Neural cell (in vitro differentiated cells): ENCODE results near the gene CETP. TPM values are rescaled to one million over a fixed set of nuclear protein-coding genes. Genes with fewer than 3 reads are reported as not detected.

Experiments used
- H2AFZ ChIP-seq: fragments of 200-600, 300-800 bp; sonication (generic), shearing (Covaris generic); 2 replicates; pipeline ENCODE4 v1.6.0; 2014; ENCODE audit warnings: low read depth, mild to moderate bottlenecking, antibody characterized with exemption, low read length, moderate library complexity
- H3F3A ChIP-seq: fragments of 200-600 bp; shearing (Covaris generic); 2 replicates; pipeline ENCODE4 v1.6.1; 2016; ENCODE audit warnings: mild to moderate bottlenecking, moderate library complexity, mixed read lengths, antibody characterized with exemption, low read length; ENCODE audit not compliant: insufficient read depth, poor library complexity, severe bottlenecking
- H3K27ac ChIP-seq: fragments of 200-600, 300-800 bp; sonication (generic), shearing (Covaris generic); 2 replicates; pipeline ENCODE4 v1.5.1; 2014; ENCODE audit warnings: mild to moderate bottlenecking, low read length, moderate library complexity
- H3K27me3 ChIP-seq: fragments of 300-800, 200-600 bp; sonication (generic), shearing (Covaris generic); 2 replicates; pipeline ENCODE4 v1.6.0; 2014; ENCODE audit warnings: mild to moderate bottlenecking, low read depth, low read length, moderate library complexity; ENCODE audit not compliant: insufficient read depth
- H3K36me3 ChIP-seq: fragments of 300-800, 200-600 bp; sonication (generic), shearing (Covaris generic); 2 replicates; pipeline ENCODE4 v1.5.1; 2014; ENCODE audit warnings: mild to moderate bottlenecking, antibody characterized with exemption, low read length, moderate library complexity; ENCODE audit not compliant: insufficient read depth
- H3K4me2 ChIP-seq: fragments of 300-800, 200-600 bp; sonication (generic), shearing (Covaris generic); 2 replicates; pipeline ENCODE4 v1.6.0; 2014; ENCODE audit warnings: mild to moderate bottlenecking, low read length
- H3K4me3 ChIP-seq: fragments of 300-800, 200-600 bp; sonication (generic), shearing (Covaris generic); 2 replicates; pipeline ENCODE4 v1.5.1; 2014; ENCODE audit warnings: mild to moderate bottlenecking, low read length, moderate library complexity
- H3K79me2 ChIP-seq: fragments of 200-600 bp; shearing (Covaris generic); replicated peaks from 2 replicates; pipeline ENCODE4 v1.6.0; 2014; ENCODE audit warnings: mild to moderate bottlenecking, low read length, moderate library complexity; ENCODE audit not compliant: insufficient read depth
- H3K9ac ChIP-seq: fragments of 300-800, 200-600 bp; sonication (generic), shearing (Covaris generic); 2 replicates; pipeline ENCODE4 v1.6.1; 2016; ENCODE audit warnings: mild to moderate bottlenecking, low read length, mixed read lengths
- H3K9me2 ChIP-seq: fragments of 200-600 bp; shearing (Covaris generic); 2 replicates; pipeline ENCODE4 v1.6.1; 2016; ENCODE audit warnings: mild to moderate bottlenecking, low read length, mixed read lengths; ENCODE audit not compliant: insufficient read depth
- H3K9me3 ChIP-seq: fragments of 200-600, 300-800 bp; sonication (generic), shearing (Covaris generic); 2 replicates; pipeline ENCODE4 v1.6.1; 2016; ENCODE audit warnings: mild to moderate bottlenecking, mixed run types, low read length, moderate library complexity, mixed read lengths
- H4K20me1 ChIP-seq: fragments of 200-600 bp; shearing (Covaris generic); 2 replicates; pipeline ENCODE4 v1.6.1; 2016; ENCODE audit warnings: mild to moderate bottlenecking, mixed run types; ENCODE audit not compliant: insufficient read depth
- EP300 ChIP-seq: fragments of 450-650 bp; conservative IDR thresholded peaks from 2 replicates; pipeline ENCODE4 v1.6.1; 2014; ENCODE audit warnings: antibody characterized with exemption, mild to moderate bottlenecking, moderate library complexity; ENCODE audit not compliant: poor library complexity, severe bottlenecking
- EZH2 ChIP-seq: fragments of 200-600, 300-800 bp; shearing (Covaris generic), sonication (generic); IDR thresholded peaks from 2 replicates; pipeline ENCODE4 v1.6.1; 2014; ENCODE audit warnings: antibody characterized with exemption, low read length, borderline replicate concordance, mild to moderate bottlenecking; ENCODE audit not compliant: insufficient read depth, poor library complexity, severe bottlenecking
- MXI1 ChIP-seq: fragments of 450-650 bp; conservative IDR thresholded peaks from 2 replicates; pipeline ENCODE4 v1.6.1; 2014; ENCODE audit warnings: antibody characterized with exemption, mild to moderate bottlenecking; ENCODE audit not compliant: poor library complexity, severe bottlenecking
- POLR2AphosphoS5 ChIP-seq: IDR thresholded peaks from 2 replicates; pipeline ENCODE4 v1.6.1; 2012
- RAD21 ChIP-seq: fragments of 450-650 bp; conservative IDR thresholded peaks from 2 replicates; pipeline ENCODE4 v1.6.1; 2014; ENCODE audit warnings: antibody characterized with exemption, mild to moderate bottlenecking, moderate library complexity
- SMC3 ChIP-seq: fragments of 450-650 bp; conservative IDR thresholded peaks from 2 replicates; pipeline ENCODE4 v1.6.1; 2014; ENCODE audit warnings: antibody characterized with exemption, mild to moderate bottlenecking, moderate library complexity; ENCODE audit not compliant: poor library complexity
- TAF1 ChIP-seq: IDR thresholded peaks from 2 replicates; pipeline ENCODE4 v1.6.1; 2012; ENCODE audit warnings: low read depth
- polyA plus RNA-seq: library from polyadenylated mRNA; depleted of rRNA; stranded (reverse); fragments of >200 nt; gene quantifications from 2 replicates; pipeline ENCODE4 v1.2.3, GENCODE V29; 2014
- TF ChIP-seq, protein P1 (sequence below): IDR thresholded peaks from 2 replicates; pipeline ENCODE4 v1.6.1; 2012; ENCODE audit warnings: borderline replicate concordance
- TF ChIP-seq, protein P2 (sequence below): fragments of 450-650 bp; IDR thresholded peaks from 2 replicates; pipeline ENCODE4 v1.5.1; 2014; ENCODE audit warnings: antibody characterized with exemption, mild to moderate bottlenecking, moderate library complexity; ENCODE audit not compliant: poor library complexity, severe bottlenecking

CETP gene
- polyA plus RNA-seq, 1 donor from 2014 or later = not detected

DNA sequence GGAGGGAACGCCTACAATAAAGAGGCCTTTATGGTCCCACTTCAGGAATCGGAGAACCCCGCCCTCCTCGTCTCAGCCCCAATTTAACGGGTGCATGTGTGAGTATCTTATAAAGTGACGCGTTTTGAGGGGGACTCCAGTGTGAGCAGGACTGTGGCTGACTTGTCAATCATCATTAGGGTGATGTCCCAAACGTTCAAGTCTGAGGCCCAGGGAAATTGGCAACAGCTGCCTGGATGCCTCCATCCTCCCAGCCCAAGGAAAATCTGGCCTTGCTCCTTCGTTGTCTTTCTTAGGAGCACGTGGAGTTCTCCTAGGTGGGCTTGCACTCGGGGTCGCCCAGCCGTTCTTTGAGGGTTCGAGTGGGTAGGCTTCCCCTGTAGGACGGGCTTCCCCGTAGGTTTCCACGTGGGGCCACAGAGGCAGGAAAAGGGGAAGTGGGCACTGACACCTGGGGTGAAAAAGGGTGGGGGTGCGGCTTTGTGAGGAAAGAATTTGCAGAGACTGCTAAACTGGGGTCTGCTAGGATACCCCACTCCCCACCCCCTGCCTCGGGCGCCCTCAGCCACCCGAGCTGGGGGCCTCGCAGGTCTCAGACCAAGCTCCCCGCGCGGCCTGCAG, 30.4 kb upstream of the CETP start:
- TF ChIP-seq POLR2AphosphoS5 = no peak
- no peak for TF ChIP-seq RAD21
- TF ChIP-seq SMC3 = no peak
- TF ChIP-seq, protein P1, sequence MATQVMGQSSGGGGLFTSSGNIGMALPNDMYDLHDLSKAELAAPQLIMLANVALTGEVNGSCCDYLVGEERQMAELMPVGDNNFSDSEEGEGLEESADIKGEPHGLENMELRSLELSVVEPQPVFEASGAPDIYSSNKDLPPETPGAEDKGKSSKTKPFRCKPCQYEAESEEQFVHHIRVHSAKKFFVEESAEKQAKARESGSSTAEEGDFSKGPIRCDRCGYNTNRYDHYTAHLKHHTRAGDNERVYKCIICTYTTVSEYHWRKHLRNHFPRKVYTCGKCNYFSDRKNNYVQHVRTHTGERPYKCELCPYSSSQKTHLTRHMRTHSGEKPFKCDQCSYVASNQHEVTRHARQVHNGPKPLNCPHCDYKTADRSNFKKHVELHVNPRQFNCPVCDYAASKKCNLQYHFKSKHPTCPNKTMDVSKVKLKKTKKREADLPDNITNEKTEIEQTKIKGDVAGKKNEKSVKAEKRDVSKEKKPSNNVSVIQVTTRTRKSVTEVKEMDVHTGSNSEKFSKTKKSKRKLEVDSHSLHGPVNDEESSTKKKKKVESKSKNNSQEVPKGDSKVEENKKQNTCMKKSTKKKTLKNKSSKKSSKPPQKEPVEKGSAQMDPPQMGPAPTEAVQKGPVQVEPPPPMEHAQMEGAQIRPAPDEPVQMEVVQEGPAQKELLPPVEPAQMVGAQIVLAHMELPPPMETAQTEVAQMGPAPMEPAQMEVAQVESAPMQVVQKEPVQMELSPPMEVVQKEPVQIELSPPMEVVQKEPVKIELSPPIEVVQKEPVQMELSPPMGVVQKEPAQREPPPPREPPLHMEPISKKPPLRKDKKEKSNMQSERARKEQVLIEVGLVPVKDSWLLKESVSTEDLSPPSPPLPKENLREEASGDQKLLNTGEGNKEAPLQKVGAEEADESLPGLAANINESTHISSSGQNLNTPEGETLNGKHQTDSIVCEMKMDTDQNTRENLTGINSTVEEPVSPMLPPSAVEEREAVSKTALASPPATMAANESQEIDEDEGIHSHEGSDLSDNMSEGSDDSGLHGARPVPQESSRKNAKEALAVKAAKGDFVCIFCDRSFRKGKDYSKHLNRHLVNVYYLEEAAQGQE = no peak
- TF ChIP-seq, protein P2, sequence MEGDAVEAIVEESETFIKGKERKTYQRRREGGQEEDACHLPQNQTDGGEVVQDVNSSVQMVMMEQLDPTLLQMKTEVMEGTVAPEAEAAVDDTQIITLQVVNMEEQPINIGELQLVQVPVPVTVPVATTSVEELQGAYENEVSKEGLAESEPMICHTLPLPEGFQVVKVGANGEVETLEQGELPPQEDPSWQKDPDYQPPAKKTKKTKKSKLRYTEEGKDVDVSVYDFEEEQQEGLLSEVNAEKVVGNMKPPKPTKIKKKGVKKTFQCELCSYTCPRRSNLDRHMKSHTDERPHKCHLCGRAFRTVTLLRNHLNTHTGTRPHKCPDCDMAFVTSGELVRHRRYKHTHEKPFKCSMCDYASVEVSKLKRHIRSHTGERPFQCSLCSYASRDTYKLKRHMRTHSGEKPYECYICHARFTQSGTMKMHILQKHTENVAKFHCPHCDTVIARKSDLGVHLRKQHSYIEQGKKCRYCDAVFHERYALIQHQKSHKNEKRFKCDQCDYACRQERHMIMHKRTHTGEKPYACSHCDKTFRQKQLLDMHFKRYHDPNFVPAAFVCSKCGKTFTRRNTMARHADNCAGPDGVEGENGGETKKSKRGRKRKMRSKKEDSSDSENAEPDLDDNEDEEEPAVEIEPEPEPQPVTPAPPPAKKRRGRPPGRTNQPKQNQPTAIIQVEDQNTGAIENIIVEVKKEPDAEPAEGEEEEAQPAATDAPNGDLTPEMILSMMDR = no peak
- no peak for TF ChIP-seq EZH2
- no peak for TF ChIP-seq MXI1
- Histone ChIP-seq H2AFZ (peak overlapping the region; percentile 65), H3K4me2 (peak overlapping the region; percentile 6)

DNA sequence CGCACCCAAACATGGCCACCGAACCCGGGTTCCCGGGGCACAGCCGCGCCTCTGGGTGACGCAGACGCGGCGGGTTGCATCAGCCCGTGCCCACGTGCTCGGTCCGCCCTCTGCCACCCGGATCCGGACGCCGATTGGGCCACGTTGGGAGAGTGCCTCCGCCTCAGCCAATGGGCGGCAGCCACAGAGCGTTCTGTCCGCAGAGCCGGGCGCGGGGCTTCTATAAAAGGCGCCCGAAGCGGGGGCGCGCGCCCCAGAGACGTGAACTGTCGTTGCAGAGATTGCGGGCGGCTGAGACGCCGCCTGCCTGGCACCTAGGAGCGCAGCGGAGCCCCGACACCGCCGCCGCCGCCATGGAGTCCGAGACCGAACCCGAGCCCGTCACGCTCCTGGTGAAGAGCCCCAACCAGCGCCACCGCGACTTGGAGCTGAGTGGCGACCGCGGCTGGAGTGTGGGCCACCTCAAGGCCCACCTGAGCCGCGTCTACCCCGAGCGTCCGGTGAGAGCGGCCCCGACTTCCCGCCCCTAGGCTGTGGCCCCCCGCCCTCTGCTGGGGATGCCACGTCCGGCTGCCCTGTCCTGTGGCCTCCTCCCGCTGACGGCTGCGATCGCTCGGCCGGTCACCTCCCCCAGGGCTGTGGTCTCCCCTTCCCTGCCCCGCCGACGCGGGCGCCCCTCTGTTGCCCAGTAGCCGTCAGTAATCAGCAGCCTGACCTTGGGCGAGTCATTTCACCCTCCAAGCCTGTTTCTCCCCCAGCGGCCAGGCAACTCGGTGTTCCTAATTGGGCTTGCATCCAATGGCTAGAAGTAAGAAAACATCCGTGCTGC, 29.6 kb upstream of the CETP start, which contains the start of gene HERPUD1:
Gene HERPUD1, plus strand, starts transcription at position 251 of the 829 bp plus-strand sequence. Its CDS starts 103 bp downstream, at position 354.
- no peaks in the 10 kb centered on the region for H3F3A ChIP-seq
- peak within 1 kb of the TSS; percentile 95 for H3K9ac ChIP-seq
- no peaks in the 10 kb centered on the region for H3K27me3 ChIP-seq
- TF ChIP-seq RAD21 (peak; percentile 39), SMC3 (peak; percentile 31), EZH2 (no peak), EP300 (peak; percentile 69), MXI1 (peak; percentile 66), TAF1 (peak; percentile 99), POLR2AphosphoS5 (peak; percentile 94)
- TF ChIP-seq, protein P1 = peak; percentile 96
- TF ChIP-seq, protein P2 = peak; percentile 48
- peak within 1 kb of the TSS; percentile 85 for H3K27ac ChIP-seq
- peak within 1 kb of the TSS; percentile 72 for H3K4me2 ChIP-seq
- peak within 1 kb of the TSS; percentile 65 for H2AFZ ChIP-seq
- peak within 1 kb of the TSS; percentile 89 for H3K4me3 ChIP-seq
- peaks cover 4% of the 10 kb centered on the region for H3K36me3 ChIP-seq
- H3K9me2 ChIP-seq = no peaks in the 10 kb centered on the region
- no peaks in the 10 kb centered on the region for H3K9me3 ChIP-seq
- H4K20me1 ChIP-seq = no peaks in the 10 kb centered on the region
- H3K79me2 ChIP-seq = peaks cover 24% of the 10 kb centered on the region

More for the DNA sequence above, 30.4 kb upstream of the CETP start:
- Histone ChIP-seq H3F3A (no peaks in the 10 kb centered on the region), H3K4me3 (peak overlapping the region; percentile 89), H3K9ac (peak overlapping the region; percentile 75), H4K20me1 (no peaks in the 10 kb centered on the region), H3K36me3 (no peaks in the 10 kb centered on the region), H3K79me2 (peaks cover 24% of the 10 kb centered on the region), H3K27me3 (no peaks in the 10 kb centered on the region), H3K27ac (peak overlapping the region; percentile 85), H3K9me2 (no peaks in the 10 kb centered on the region), H3K9me3 (no peaks in the 10 kb centered on the region)
